Measurements from ENCODE around the gene CELA3B.
"Not testable (repeated sequence)": the region's sequence is repeated elsewhere in the genome, so short reads cannot be mapped to it uniquely, and the experiment has no call there.

Gene CELA3B

GRCh38 chr1:21975296-21975695, 1.5 kb upstream of the CELA3B start:
- not testable (repeated sequence) for ATAC-seq (ENCODE audit: insufficient read depth, low read depth); H3K9me3 ChIP-seq (ENCODE audit: insufficient read depth, low read length, severe bottlenecking); H3K27me3 ChIP-seq (ENCODE audit: insufficient read depth, low read length, poor library complexity)

GRCh38 chr1:21978209-21978608, 1.4 kb downstream of the CELA3B start:
- not testable (repeated sequence) for H3K79me2 ChIP-seq (ENCODE audit: insufficient read depth, low read length); H4K20me1 ChIP-seq (ENCODE audit: insufficient read depth, low read length); H3K9ac ChIP-seq (ENCODE audit: low read depth, low read length); DNase-seq; H3K4me3 ChIP-seq (ENCODE audit: low read depth in 1 of 2, low read length in 2 of 2); H3K4me1 ChIP-seq (ENCODE audit: insufficient read depth, low read length); H3K4me2 ChIP-seq (ENCODE audit: insufficient read depth, low read length); H3K27me3 ChIP-seq (ENCODE audit: insufficient read depth, low read length, poor library complexity); ATAC-seq (ENCODE audit: insufficient read depth, low read depth); H3K9me3 ChIP-seq (ENCODE audit: insufficient read depth, low read length, severe bottlenecking); H3K36me3 ChIP-seq (ENCODE audit: insufficient read depth, low read length); H2AFZ ChIP-seq (ENCODE audit: low read depth, low read length); H3K27ac ChIP-seq (ENCODE audit: low read length)

More at GRCh38 chr1:21975296-21975695, 1.5 kb upstream of the CELA3B start:
- H3K27ac ChIP-seq (ENCODE audit: low read length); H3K4me1 ChIP-seq (ENCODE audit: insufficient read depth, low read length); H4K20me1 ChIP-seq (ENCODE audit: insufficient read depth, low read length); H3K9ac ChIP-seq (ENCODE audit: low read depth, low read length); H2AFZ ChIP-seq (ENCODE audit: low read depth, low read length); H3K79me2 ChIP-seq (ENCODE audit: insufficient read depth, low read length); H3K4me3 ChIP-seq (ENCODE audit: low read depth in 1 of 2, low read length in 2 of 2); DNase-seq; H3K36me3 ChIP-seq (ENCODE audit: insufficient read depth, low read length); H3K4me2 ChIP-seq (ENCODE audit: insufficient read depth, low read length): not testable (repeated sequence)

GRCh38 chr1:21980515-21981220, 3.8 kb downstream of the CELA3B start:
- H3K9ac ChIP-seq (ENCODE audit: low read depth, low read length); H3K79me2 ChIP-seq (ENCODE audit: insufficient read depth, low read length); H3K27me3 ChIP-seq (ENCODE audit: insufficient read depth, low read length, poor library complexity); H3K4me2 ChIP-seq (ENCODE audit: insufficient read depth, low read length); H3K9me3 ChIP-seq (ENCODE audit: insufficient read depth, low read length, severe bottlenecking); DNase-seq; ATAC-seq (ENCODE audit: insufficient read depth, low read depth); H4K20me1 ChIP-seq (ENCODE audit: insufficient read depth, low read length); H3K36me3 ChIP-seq (ENCODE audit: insufficient read depth, low read length); H3K4me3 ChIP-seq (ENCODE audit: low read depth in 1 of 2, low read length in 2 of 2); H3K27ac ChIP-seq (ENCODE audit: low read length); H3K4me1 ChIP-seq (ENCODE audit: insufficient read depth, low read length); H2AFZ ChIP-seq (ENCODE audit: low read depth, low read length): not testable (repeated sequence)
- peak; percentile 11 for TF ChIP-seq CTCF (IDR thresholded peaks at IDR 0.05; ENCODE audit: borderline replicate concordance, extremely low read depth, low read length, poor library complexity, severe bottlenecking)

- not testable (repeated sequence) for H3K9ac ChIP-seq (ENCODE audit: low read depth, low read length)
These were observed 4.4 kb downstream of the CELA3B start for GRCh38 chr1:21981253-21981652.

GRCh38 chr1:21982122-21982521, 5.3 kb downstream of the CELA3B start:
- not testable (repeated sequence) for DNase-seq; H3K9ac ChIP-seq (ENCODE audit: low read depth, low read length); H2AFZ ChIP-seq (ENCODE audit: low read depth, low read length); H3K79me2 ChIP-seq (ENCODE audit: insufficient read depth, low read length); H3K4me2 ChIP-seq (ENCODE audit: insufficient read depth, low read length); H3K27me3 ChIP-seq (ENCODE audit: insufficient read depth, low read length, poor library complexity); ATAC-seq (ENCODE audit: insufficient read depth, low read depth); H3K36me3 ChIP-seq (ENCODE audit: insufficient read depth, low read length); H3K4me3 ChIP-seq (ENCODE audit: low read depth in 1 of 2, low read length in 2 of 2); H4K20me1 ChIP-seq (ENCODE audit: insufficient read depth, low read length); H3K27ac ChIP-seq (ENCODE audit: low read length); H3K9me3 ChIP-seq (ENCODE audit: insufficient read depth, low read length, severe bottlenecking); H3K4me1 ChIP-seq (ENCODE audit: insufficient read depth, low read length)

More at GRCh38 chr1:21981253-21981652, 4.4 kb downstream of the CELA3B start:
- not testable (repeated sequence) for H3K4me1 ChIP-seq (ENCODE audit: insufficient read depth, low read length); H3K4me3 ChIP-seq (ENCODE audit: low read depth in 1 of 2, low read length in 2 of 2); ATAC-seq (ENCODE audit: insufficient read depth, low read depth); H4K20me1 ChIP-seq (ENCODE audit: insufficient read depth, low read length); H3K27me3 ChIP-seq (ENCODE audit: insufficient read depth, low read length, poor library complexity); H2AFZ ChIP-seq (ENCODE audit: low read depth, low read length); DNase-seq; H3K79me2 ChIP-seq (ENCODE audit: insufficient read depth, low read length); H3K27ac ChIP-seq (ENCODE audit: low read length); H3K36me3 ChIP-seq (ENCODE audit: insufficient read depth, low read length); H3K4me2 ChIP-seq (ENCODE audit: insufficient read depth, low read length); H3K9me3 ChIP-seq (ENCODE audit: insufficient read depth, low read length, severe bottlenecking)

GRCh38 chr1:21983539-21983938, 6.7 kb downstream of the CELA3B start:
- H4K20me1 ChIP-seq (ENCODE audit: insufficient read depth, low read length); H3K79me2 ChIP-seq (ENCODE audit: insufficient read depth, low read length); H3K4me2 ChIP-seq (ENCODE audit: insufficient read depth, low read length); H3K9me3 ChIP-seq (ENCODE audit: insufficient read depth, low read length, severe bottlenecking); ATAC-seq (ENCODE audit: insufficient read depth, low read depth); DNase-seq; H3K4me3 ChIP-seq (ENCODE audit: low read depth in 1 of 2, low read length in 2 of 2); H3K27ac ChIP-seq (ENCODE audit: low read length); H2AFZ ChIP-seq (ENCODE audit: low read depth, low read length); H3K36me3 ChIP-seq (ENCODE audit: insufficient read depth, low read length); H3K4me1 ChIP-seq (ENCODE audit: insufficient read depth, low read length); H3K9ac ChIP-seq (ENCODE audit: low read depth, low read length); H3K27me3 ChIP-seq (ENCODE audit: insufficient read depth, low read length, poor library complexity): not testable (repeated sequence)

GRCh38 chr1:21985893-21986292, 9.1 kb downstream of the CELA3B start:
- ATAC-seq (ENCODE audit: insufficient read depth, low read depth); H3K36me3 ChIP-seq (ENCODE audit: insufficient read depth, low read length); H3K79me2 ChIP-seq (ENCODE audit: insufficient read depth, low read length); H3K27ac ChIP-seq (ENCODE audit: low read length); H3K4me3 ChIP-seq (ENCODE audit: low read depth in 1 of 2, low read length in 2 of 2); H3K9ac ChIP-seq (ENCODE audit: low read depth, low read length); H3K4me1 ChIP-seq (ENCODE audit: insufficient read depth, low read length); H4K20me1 ChIP-seq (ENCODE audit: insufficient read depth, low read length); H3K27me3 ChIP-seq (ENCODE audit: insufficient read depth, low read length, poor library complexity); H3K4me2 ChIP-seq (ENCODE audit: insufficient read depth, low read length); H3K9me3 ChIP-seq (ENCODE audit: insufficient read depth, low read length, severe bottlenecking); H2AFZ ChIP-seq (ENCODE audit: low read depth, low read length); DNase-seq: not testable (repeated sequence)
